Immature natural killer cell (primary cell): ENCODE data around the gene PURB. TPM values are rescaled to one million over a fixed set of nuclear protein-coding genes. Genes with fewer than 3 reads are reported as not detected.
"Not testable (repeated sequence)": the region's sequence is repeated elsewhere in the genome, so short reads cannot be mapped to it uniquely, and the experiment has no call there.

Experiments
- DNase-seq, 3 donors: peaks; one replicate each; pipeline ENCODE4 v3.0.0; 2022; ENCODE audit warnings: mixed read lengths in 1 of 3
- H3K27ac Mint-ChIP-seq, 6 donors: one replicate each; pipeline ENCODE4 v1.8.0; 2020; ENCODE audit warnings: mixed read lengths in 6 of 6, mild to moderate bottlenecking in 5 of 6, inconsistent platforms in 4 of 6, moderate library complexity in 3 of 6
- H3K27me3 Mint-ChIP-seq, 3 donors: one replicate each; pipeline ENCODE4 v1.8.0; 2020 to 2021; ENCODE audit warnings: low read depth in 3 of 3, mild to moderate bottlenecking in 3 of 3, mixed read lengths in 3 of 3, moderate library complexity in 3 of 3, inconsistent platforms in 1 of 3
- H3K36me3 Mint-ChIP-seq, 3 donors: one replicate each; pipeline ENCODE4 v1.8.0; 2020; ENCODE audit warnings: mixed read lengths in 3 of 3, inconsistent platforms in 2 of 3, mild to moderate bottlenecking in 2 of 3
- H3K4me1 Mint-ChIP-seq, 2 donors: one replicate each; pipeline ENCODE4 v1.8.0; 2020; ENCODE audit warnings: inconsistent platforms in 2 of 2, mild to moderate bottlenecking in 2 of 2, mixed read lengths in 2 of 2, moderate library complexity in 1 of 2
- H3K4me3 Mint-ChIP-seq, 5 donors: one replicate each; pipeline ENCODE4 v1.8.0; 2020; ENCODE audit warnings: mild to moderate bottlenecking in 5 of 5, mixed read lengths in 5 of 5, inconsistent platforms in 3 of 5, moderate library complexity in 3 of 5
- H3K9me3 Mint-ChIP-seq, 6 donors: one replicate each; pipeline ENCODE4 v1.8.0; 2020; ENCODE audit warnings: mild to moderate bottlenecking in 6 of 6, mixed read lengths in 6 of 6, inconsistent platforms in 4 of 6, moderate library complexity in 3 of 6
- polyA plus RNA-seq, 3 donors: library from polyadenylated mRNA; unstranded; fragments of 300-500 nt; fragmentation: Illumina TruSeq; gene quantifications; one replicate each; pipeline ENCODE4 v1.2.3, GENCODE V29; 2021

PURB gene
- polyA plus RNA-seq, 3 donors from 2014 or later, result 2.4 to 3.2 (median 3.2) TPM

- no peak for DNase-seq
- Mint-ChIP-seq H3K4me3 (peak overlapping the region; percentile 36 to 96 (median 95)), H3K9me3 (no peaks in the 10 kb centered on the region), H3K36me3 (peaks cover 0 to 13% (median 10%) of the 10 kb centered on the region in 3 donors), H3K4me1 (peaks cover 46 to 52% of the 10 kb centered on the region in 2 donors), H3K27ac (peak overlapping the region in 4 of 6 donors; percentile 24 to 100 (median 96)), H3K27me3 (peaks cover 21 to 26% (median 26%) of the 10 kb centered on the region in 3 donors)
Observed at GRCh38 chr7:44845451-44845850, 39.9 kb downstream of the PURB start.

DNA sequence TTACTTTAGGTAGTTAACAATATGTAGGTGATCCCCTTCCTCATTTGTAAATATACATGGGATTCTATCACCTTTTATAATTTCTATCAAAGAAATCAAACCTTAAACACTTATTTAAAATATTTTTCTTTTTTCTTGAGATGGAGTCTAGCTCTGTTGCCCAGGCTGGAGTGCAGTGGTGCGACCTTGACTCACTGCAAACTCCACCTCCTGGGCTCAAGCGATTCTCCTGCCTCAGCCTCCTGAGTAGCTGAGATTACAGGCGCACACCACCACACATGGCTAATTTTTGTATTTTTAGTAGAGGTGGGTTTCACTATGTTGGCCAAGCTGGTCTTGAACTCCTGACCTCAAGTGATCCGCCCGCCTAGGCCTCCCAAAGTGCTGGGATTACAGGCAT lies 41.9 kb downstream of the PURB start:
- not testable (repeated sequence) for H3K27ac Mint-ChIP-seq, DNase-seq, H3K4me3 Mint-ChIP-seq, H3K9me3 Mint-ChIP-seq
- Mint-ChIP-seq H3K4me1 (peaks cover 50 to 53% of the 10 kb centered on the region in 2 donors), H3K27me3 (peaks cover 21 to 25% (median 25%) of the 10 kb centered on the region in 3 donors), H3K36me3 (peaks cover 7 to 20% (median 17%) of the 10 kb centered on the region in 3 donors)

- peaks cover 17 to 19% (median 18%) of the 10 kb centered on the region in 3 donors for H3K27me3 Mint-ChIP-seq
- H3K4me3 Mint-ChIP-seq, H3K27ac Mint-ChIP-seq, H3K9me3 Mint-ChIP-seq, DNase-seq: not testable (repeated sequence)
- H3K4me1 Mint-ChIP-seq, result peaks cover 48 to 53% of the 10 kb centered on the region in 2 donors
- H3K36me3 Mint-ChIP-seq, result peaks cover 9 to 22% (median 19%) of the 10 kb centered on the region in 3 donors
Observed at GRCh38 chr7:44842675-44843074, 42.7 kb downstream of the PURB start.

- DNase-seq, result no peak
- Mint-ChIP-seq H3K27ac (peak overlapping the region in 3 of 6 donors; percentile 19 to 59 (median 55)), H3K4me3 (no peak overlapping the region), H3K9me3 (no peaks in the 10 kb centered on the region), H3K27me3 (no peaks in the 10 kb centered on the region), H3K4me1 (peaks cover 22 to 29% of the 10 kb centered on the region in 2 donors), H3K36me3 (peaks cover 14 to 30% (median 19%) of the 10 kb centered on the region in 3 donors)
Observed at GRCh38 chr7:44838751-44839150, 46.6 kb downstream of the PURB start.

GRCh38 chr7:44827567-44827966 lies 57.8 kb downstream of the PURB start:
- H3K27ac Mint-ChIP-seq, result peak overlapping the region in 3 of 6 donors; percentile 0 to 82 (median 62)
- no peak overlapping the region for H3K4me3 Mint-ChIP-seq
- peaks cover 0 to 9% (median 2%) of the 10 kb centered on the region in 3 donors for H3K27me3 Mint-ChIP-seq
- H3K36me3 Mint-ChIP-seq, result peaks cover 12 to 19% (median 13%) of the 10 kb centered on the region in 3 donors
- no peak for DNase-seq
- H3K4me1 Mint-ChIP-seq, result peaks cover 0 to 6% of the 10 kb centered on the region in 2 donors
- H3K9me3 Mint-ChIP-seq, result no peaks in the 10 kb centered on the region

Other genes starting within 250 kb of the PURB start
- 1 to 10 TPM in 2 of 3 donors, under 1 TPM in 1; 0.58 to 8.1 (median 3.3) TPM for gene ZMIZ2, start 136.7 kb downstream of the PURB start, polyA plus RNA-seq
- 1,000 to 10,000 TPM; 2,627 to 4,215 (median 3,741) TPM for gene PPIA, start 88.8 kb downstream of the PURB start, polyA plus RNA-seq
- gene H2AZ2, start 37.4 kb downstream of the PURB start, polyA plus RNA-seq, result 100 to 1,000 TPM; 237 to 262 (median 254) TPM
- 100 to 1,000 TPM; 139 to 261 (median 139) TPM for gene MYO1G, start 93.5 kb upstream of the PURB start, polyA plus RNA-seq
- 100 to 1,000 TPM in 2 of 3 donors, 10 to 100 TPM in 1; 60.4 to 120 (median 103) TPM for gene CCM2, start 114.7 kb upstream of the PURB start, polyA plus RNA-seq
- gene NACAD, start 203.4 kb upstream of the PURB start, polyA plus RNA-seq, result under 1 TPM in 2 of 3 donors, not detected in 1; 0.26 to 0.65 TPM
- gene TBRG4, start 226.2 kb upstream of the PURB start, polyA plus RNA-seq, result 10 to 100 TPM; 39.5 to 56.9 (median 52.2) TPM